ENCODE results near the gene BPGM.
"Not testable (repeated sequence)": the region's sequence is repeated elsewhere in the genome, so short reads cannot be mapped to it uniquely, and the experiment has no call there.

BPGM gene

GRCh38 chr7:134632937-134633540, 13.6 kb upstream of the BPGM start:
- DNase-seq = peak; percentile 76

- DNase-seq = peak; percentile 26
Measured at GRCh38 chr7:134636008-134636449, 10.6 kb upstream of the BPGM start.

- no peak for DNase-seq
Measured at GRCh38 chr7:134637441-134637840, 9.2 kb upstream of the BPGM start.

- DNase-seq = peak; percentile 6
Measured at GRCh38 chr7:134637934-134638719, 8.5 kb upstream of the BPGM start.

- no peak for DNase-seq
Measured at GRCh38 chr7:134639061-134639460, 7.6 kb upstream of the BPGM start.

GRCh38 chr7:134639683-134640279, 6.9 kb upstream of the BPGM start:
- DNase-seq = no peak

GRCh38 chr7:134640842-134641715, 5.6 kb upstream of the BPGM start:
- DNase-seq = peak; percentile 43

- DNase-seq = not testable (repeated sequence)
Measured at GRCh38 chr7:134641981-134642380, 4.7 kb upstream of the BPGM start.

- no peak for DNase-seq
Measured at GRCh38 chr7:134643131-134643530, 3.5 kb upstream of the BPGM start.

GRCh38 chr7:134645478-134645877, 1.2 kb upstream of the BPGM start:
- no peak for DNase-seq

- peak; percentile 43 for DNase-seq
Measured at GRCh38 chr7:134645935-134646334, 718 bp upstream of the BPGM start.

GRCh38 chr7:134648456-134648855, 1.8 kb downstream of the BPGM start:
- no peak for DNase-seq

GRCh38 chr7:134649226-134649775, 2.6 kb downstream of the BPGM start:
- DNase-seq = no peak

- DNase-seq = no peak
Measured at GRCh38 chr7:134651991-134652390, 5.3 kb downstream of the BPGM start.

GRCh38 chr7:134654104-134654775, 7.6 kb downstream of the BPGM start:
- DNase-seq = no peak

- no peak for DNase-seq
Measured at GRCh38 chr7:134657526-134657925, 10.9 kb downstream of the BPGM start.

- no peak for DNase-seq
Measured at GRCh38 chr7:134660242-134660785, 13.7 kb downstream of the BPGM start.

- no peak for DNase-seq
Measured at GRCh38 chr7:134660961-134661376, 14.3 kb downstream of the BPGM start.

- DNase-seq = no peak
Measured at GRCh38 chr7:134662166-134662870, 15.7 kb downstream of the BPGM start.

- no peak for DNase-seq
Measured at GRCh38 chr7:134662871-134663205, 16.2 kb downstream of the BPGM start.

GRCh38 chr7:134665045-134665444, 18.4 kb downstream of the BPGM start:
- DNase-seq = not testable (repeated sequence)

Data from CD4-positive, alpha-beta T cell treated with Interleukin-17A for 1 hour (primary cell).